Sigmoid colon (tissue), 7 donors: ENCODE measurements around the gene KEAP1. TPM values are rescaled to one million over a fixed set of nuclear protein-coding genes. Genes with fewer than 3 reads are reported as not detected.
"Not testable (repeated sequence)": the region's sequence is repeated elsewhere in the genome, so short reads cannot be mapped to it uniquely, and the experiment has no call there.

Source experiments
- DNase-seq: peaks from one replicate; pipeline ENCODE4 v3.0.0-alpha.2; 2019
- H3K27ac ChIP-seq, 4 donors: fragments of 200-600 bp; sonication (generic); one replicate each; pipeline ENCODE4 v1.5.1; 2016 to 2019; ENCODE audit warnings: mild to moderate bottlenecking in 1 of 4
- H3K27me3 ChIP-seq, 3 donors: fragments of 200-600 bp; sonication (generic); one replicate each; pipeline ENCODE4 v1.5.1; 2019; ENCODE audit warnings: mild to moderate bottlenecking in 1 of 3
- H3K36me3 ChIP-seq, 4 donors: fragments of 200-600 bp; sonication (generic); one replicate each; pipeline ENCODE4 v1.5.1; 2016 to 2019
- H3K4me1 ChIP-seq, 4 donors: fragments of 200-600 bp; sonication (generic); one replicate each; pipeline ENCODE4 v1.5.1; 2017 to 2019
- H3K4me3 ChIP-seq, 4 donors: fragments of 200-600 bp; sonication (generic); one replicate each; pipeline ENCODE4 v1.5.1; 2017 to 2019; ENCODE audit warnings: mild to moderate bottlenecking in 2 of 4, moderate library complexity in 1 of 4
- H3K9me3 ChIP-seq, 4 donors: fragments of 200-600 bp in 3 of 4; sonication (generic) in 3 of 4; one replicate each; pipeline versions ENCODE4 v1.5.1 to v1.6.1; 2013 to 2019
- EP300 ChIP-seq, 4 donors: sonication (generic); formaldehyde crosslinking; IDR thresholded peaks; one replicate each; pipeline ENCODE4 v1.6.1; 2017; ENCODE audit warnings: antibody characterized with exemption in 4 of 4
- POLR2A ChIP-seq, 2 donors: fragments of 450-650 bp; IDR thresholded peaks; one replicate each; pipeline ENCODE4 v1.6.1; 2016; ENCODE audit warnings: antibody characterized with exemption in 2 of 2, mild to moderate bottlenecking in 2 of 2, moderate library complexity in 2 of 2
- POLR2AphosphoS5 ChIP-seq, 4 donors: sonication (generic); formaldehyde crosslinking; IDR thresholded peaks; one replicate each; pipeline ENCODE4 v1.6.1; 2017; ENCODE audit warnings: antibody characterized with exemption in 4 of 4
- WGBS, 2 donors: extraction: QIAGEN DNeasy Blood & Tissue Kit; methylation state at CpG; one replicate each; pipeline ENCODE4 v1.1.7; 2013; 5-methylcytosine and 5-hydroxymethylcytosine counted together
- intact Hi-C: fragments of 100-400 bp; cut with DNase I; formaldehyde crosslinking; loops from one replicate; pipeline ENCODE4 v1.15.1; 2023
- polyA plus RNA-seq, 3 donors: library from polyadenylated mRNA; stranded (reverse); fragments of 200-250 nt; gene quantifications; one replicate each; pipeline ENCODE4 v1.2.3, GENCODE V29; 2013
- total RNA-seq, 4 donors: library from RNA; depleted of rRNA; stranded (reverse); fragments of >200 nt; gene quantifications; one replicate each; pipeline ENCODE4 v1.1.0, GENCODE V29; 2016
- TF ChIP-seq, protein P1 (sequence below), 4 experiments: fragments of 450-650 bp in 3 of 4; fragments of 200-600 bp in 1 of 4; IDR thresholded peaks; one replicate each; pipeline ENCODE4 v1.5.1; 2016 to 2019; ENCODE audit warnings: antibody characterized with exemption in 4 of 4, mild to moderate bottlenecking in 3 of 4, moderate library complexity in 2 of 4
- donor health status: healthy with polysubstance abuse.
- donor health status: Bipolar disorder and iron deficiency.
- donor health status: healthy.

KEAP1 gene
- total RNA-seq = 10 to 100 TPM; 45.4 to 67.8 (median 53.1) TPM
- 10 to 100 TPM; 43.2 to 62.4 (median 50.5) TPM for polyA plus RNA-seq

DNA sequence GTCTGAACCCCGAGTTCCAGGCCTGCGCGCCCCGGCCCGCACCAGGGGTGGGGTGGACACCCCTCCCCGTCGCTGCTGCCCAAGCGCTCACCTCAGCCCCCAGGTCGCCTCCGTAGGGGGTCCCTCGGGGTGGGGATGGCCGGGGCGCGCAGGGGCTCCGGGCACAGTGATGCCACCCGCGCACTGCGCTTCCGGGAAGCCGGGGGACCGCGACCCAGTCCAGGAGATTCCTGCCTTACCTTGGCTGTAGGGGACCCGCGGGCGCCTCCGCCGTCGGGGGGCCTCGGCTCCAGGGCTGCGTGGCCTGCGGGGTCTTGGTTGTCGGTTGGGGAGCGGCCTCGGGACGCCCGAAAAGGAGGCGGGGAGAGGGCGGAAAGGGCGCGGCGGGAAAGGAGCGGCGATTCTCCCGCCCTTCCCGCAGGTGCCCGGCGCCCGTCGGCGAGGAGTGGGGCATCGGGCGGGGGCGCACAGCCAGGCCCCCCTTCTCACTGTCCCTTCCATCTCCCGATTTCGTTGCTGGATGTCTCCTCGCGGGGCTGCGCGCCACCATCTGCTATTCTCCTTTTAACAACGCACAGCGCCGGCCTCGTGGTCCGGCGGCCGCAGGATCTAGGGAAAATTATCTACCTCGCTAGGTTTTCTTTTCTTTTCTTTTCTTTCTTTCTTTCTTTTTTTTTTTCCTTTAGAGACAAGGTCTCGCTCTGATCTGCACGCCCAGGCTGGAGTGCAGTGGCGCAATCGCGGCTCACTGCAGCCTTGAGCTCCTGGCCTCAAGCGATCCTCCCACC, at the start of gene KEAP1:
TSS of gene KEAP1 (minus strand) at position 355 of the 788 bp plus-strand sequence. CDS start 3,323 bp downstream, outside the sequence.
- H3K36me3 ChIP-seq = peaks cover 8 to 19% (median 13%) of the 10 kb centered on the region in 4 donors
- TF ChIP-seq, protein P1, sequence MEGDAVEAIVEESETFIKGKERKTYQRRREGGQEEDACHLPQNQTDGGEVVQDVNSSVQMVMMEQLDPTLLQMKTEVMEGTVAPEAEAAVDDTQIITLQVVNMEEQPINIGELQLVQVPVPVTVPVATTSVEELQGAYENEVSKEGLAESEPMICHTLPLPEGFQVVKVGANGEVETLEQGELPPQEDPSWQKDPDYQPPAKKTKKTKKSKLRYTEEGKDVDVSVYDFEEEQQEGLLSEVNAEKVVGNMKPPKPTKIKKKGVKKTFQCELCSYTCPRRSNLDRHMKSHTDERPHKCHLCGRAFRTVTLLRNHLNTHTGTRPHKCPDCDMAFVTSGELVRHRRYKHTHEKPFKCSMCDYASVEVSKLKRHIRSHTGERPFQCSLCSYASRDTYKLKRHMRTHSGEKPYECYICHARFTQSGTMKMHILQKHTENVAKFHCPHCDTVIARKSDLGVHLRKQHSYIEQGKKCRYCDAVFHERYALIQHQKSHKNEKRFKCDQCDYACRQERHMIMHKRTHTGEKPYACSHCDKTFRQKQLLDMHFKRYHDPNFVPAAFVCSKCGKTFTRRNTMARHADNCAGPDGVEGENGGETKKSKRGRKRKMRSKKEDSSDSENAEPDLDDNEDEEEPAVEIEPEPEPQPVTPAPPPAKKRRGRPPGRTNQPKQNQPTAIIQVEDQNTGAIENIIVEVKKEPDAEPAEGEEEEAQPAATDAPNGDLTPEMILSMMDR (IDR thresholded peaks at IDR 0.05) = no peak
- TF ChIP-seq POLR2AphosphoS5 (IDR thresholded peaks at IDR 0.05) (peak in 1 of 4 donors; percentile 3), EP300 (IDR thresholded peaks at IDR 0.05) (no peak), POLR2A (IDR thresholded peaks at IDR 0.05) (no peak)
- peak within 1 kb of the TSS; percentile 84 to 94 (median 89) for H3K4me3 ChIP-seq
- peak within 1 kb of the TSS; percentile 94 to 99 (median 98) for H3K27ac ChIP-seq
- H3K27me3 ChIP-seq = no peaks in the 10 kb centered on the region
- H3K4me1 ChIP-seq = peaks cover 0 to 48% (median 44%) of the 10 kb centered on the region in 4 donors
- intact Hi-C loops = loop anchor here (2.0 to 5.0 kb wide), 3 partner anchors 39 to 152 kb away; partner anchors contain the start of genes ATG4D, CDKN2D and ILF3
- 3% methylated on average over 73 of the region's 73 CpGs for WGBS, 2 donors
- peak; percentile 69 for DNase-seq
- H3K9me3 ChIP-seq = no peaks in the 10 kb centered on the region

DNA sequence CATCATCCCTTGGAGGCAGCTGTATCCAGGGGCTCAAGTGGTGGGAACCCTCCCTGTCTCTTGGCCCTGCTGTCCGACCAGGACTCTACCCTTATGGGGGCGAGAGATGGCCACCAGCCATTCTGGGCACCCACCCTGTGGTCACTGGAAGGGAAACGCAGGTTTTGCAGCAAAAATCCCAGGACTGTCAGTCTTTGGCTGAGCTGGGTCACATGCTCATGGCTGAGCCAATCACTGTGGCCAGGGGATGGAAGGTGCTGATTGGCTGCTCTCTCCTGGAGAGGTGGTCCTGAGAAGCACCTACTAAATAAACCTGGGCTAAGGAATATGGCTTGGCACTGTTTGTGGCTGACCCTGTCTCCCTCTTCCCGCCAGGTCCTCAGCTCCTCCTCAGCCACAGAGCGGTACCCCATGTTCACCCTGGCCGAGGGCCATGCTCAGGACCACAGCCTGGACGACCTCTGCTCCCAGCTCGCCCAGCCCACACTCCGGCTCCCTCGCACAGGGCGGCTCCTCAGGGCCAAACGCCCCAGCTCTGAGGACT, 49.4 kb upstream of the KEAP1 start:
- no peak for TF ChIP-seq POLR2AphosphoS5 (IDR thresholded peaks at IDR 0.05)
- TF ChIP-seq, protein P1 (IDR thresholded peaks at IDR 0.05) = no peak
- no peak for TF ChIP-seq POLR2A (IDR thresholded peaks at IDR 0.05)
- TF ChIP-seq EP300 (IDR thresholded peaks at IDR 0.05) = no peak
- DNase-seq = no peak
- H3K4me1 ChIP-seq = no peaks in the 10 kb centered on the region
- H3K4me3 ChIP-seq = no peak overlapping the region
- H3K36me3 ChIP-seq = peaks cover 26 to 100% (median 51%) of the 10 kb centered on the region in 4 donors
- no peaks in the 10 kb centered on the region for H3K9me3 ChIP-seq
- intact Hi-C loops = no loop called here
- WGBS, 2 donors = 52 to 76% methylated on average over 12 of the region's 12 CpGs
- no peak overlapping the region for H3K27ac ChIP-seq
- H3K27me3 ChIP-seq = no peaks in the 10 kb centered on the region

DNA sequence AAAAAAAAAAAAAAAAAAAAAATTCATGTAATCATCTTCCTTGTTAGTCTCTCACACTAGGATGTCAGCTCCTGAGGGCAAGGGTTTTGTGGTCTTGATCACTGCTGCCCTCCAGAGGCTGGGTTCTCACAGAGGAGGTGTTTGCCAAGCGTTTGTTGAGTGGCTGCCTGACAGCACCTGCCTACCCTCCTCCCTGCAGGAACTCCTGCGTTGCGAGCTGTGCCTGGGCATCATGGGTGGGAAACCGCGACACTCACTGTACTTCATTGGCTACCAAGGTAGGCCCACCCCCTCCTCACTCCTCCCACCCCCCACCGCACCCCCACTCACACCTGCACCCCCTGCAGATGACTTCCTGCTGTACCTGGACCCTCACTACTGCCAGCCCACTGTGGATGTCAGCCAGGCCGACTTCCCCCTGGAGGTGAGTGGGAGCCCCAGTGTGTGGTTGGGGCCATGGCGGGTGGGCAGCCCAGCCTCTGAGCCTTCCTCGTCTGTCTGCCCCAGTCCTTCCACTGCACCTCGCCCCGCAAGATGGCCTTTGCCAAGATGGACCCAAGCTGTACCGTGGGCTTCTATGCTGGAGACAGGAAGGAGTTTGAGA, 48.6 kb upstream of the KEAP1 start:
- Histone ChIP-seq H3K27me3 (no peaks in the 10 kb centered on the region), H3K4me1 (no peaks in the 10 kb centered on the region), H3K27ac (no peak overlapping the region), H3K36me3 (peaks cover 23 to 100% (median 53%) of the 10 kb centered on the region in 4 donors), H3K4me3 (no peak overlapping the region), H3K9me3 (no peaks in the 10 kb centered on the region)
- intact Hi-C loops = no loop called here
- TF ChIP-seq EP300 (IDR thresholded peaks at IDR 0.05) (no peak), POLR2AphosphoS5 (IDR thresholded peaks at IDR 0.05) (no peak), POLR2A (IDR thresholded peaks at IDR 0.05) (no peak)
- TF ChIP-seq, protein P1 (IDR thresholded peaks at IDR 0.05) = no peak
- WGBS, 2 donors = 89 to 91% methylated on average over 12 of the region's 12 CpGs
- no peak for DNase-seq

DNA sequence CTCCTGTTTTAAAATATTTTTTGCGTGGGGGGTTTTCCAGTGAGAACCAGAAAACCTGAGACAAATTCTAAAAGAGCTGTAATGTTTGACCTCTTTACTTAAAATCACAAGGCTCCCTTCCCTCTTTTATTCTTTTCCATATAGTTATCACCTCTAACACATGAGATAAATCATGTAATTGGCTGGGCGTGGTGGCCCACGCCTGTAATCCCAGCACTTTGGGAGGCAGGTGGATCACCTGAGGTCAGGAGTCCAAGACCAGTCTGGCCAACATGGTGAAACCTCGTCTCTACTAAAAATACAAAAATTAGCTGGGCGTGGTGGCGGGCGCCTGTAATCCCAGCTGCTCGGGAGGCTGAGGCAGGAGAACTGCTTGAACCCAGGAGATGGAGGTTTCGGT, 47.9 kb upstream of the KEAP1 start:
- H3K4me3 ChIP-seq, H3K9me3 ChIP-seq, DNase-seq, H3K27ac ChIP-seq, intact Hi-C loops, H3K4me1 ChIP-seq, H3K27me3 ChIP-seq: not testable (repeated sequence)
- H3K36me3 ChIP-seq = peaks cover 23 to 96% (median 55%) of the 10 kb centered on the region in 4 donors
- 47 to 83% methylated on average over 9 of the region's 9 CpGs for WGBS, 2 donors

DNA sequence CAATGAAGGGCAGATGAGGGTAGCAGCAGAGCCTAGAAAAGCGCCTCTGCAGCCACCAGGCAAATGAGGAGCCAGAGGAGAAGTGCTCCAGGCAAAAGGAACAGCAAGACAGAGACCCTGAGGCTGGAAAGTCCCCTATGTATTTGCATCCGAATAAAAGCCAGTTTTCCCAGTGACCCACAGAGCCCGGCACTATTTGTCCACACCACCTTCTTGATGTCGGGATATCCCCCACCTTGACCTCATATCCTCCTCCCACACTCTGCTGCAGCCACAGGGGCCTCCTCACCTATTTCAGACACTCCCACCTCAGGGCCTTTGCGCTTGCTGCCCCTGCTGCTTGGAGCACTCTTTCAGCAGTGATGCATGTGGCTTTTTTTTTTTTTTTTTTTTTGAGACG, 47.2 kb upstream of the KEAP1 start:
- WGBS, 2 donors = 85 to 94% methylated on average over 6 of the region's 6 CpGs
- H3K36me3 ChIP-seq = peaks cover 23 to 90% (median 55%) of the 10 kb centered on the region in 4 donors
- intact Hi-C loops = no loop called here
- peaks cover 0 to 7% (median 5%) of the 10 kb centered on the region in 4 donors for H3K4me1 ChIP-seq
- H3K4me3 ChIP-seq = no peak overlapping the region
- no peak for DNase-seq
- H3K9me3 ChIP-seq = no peaks in the 10 kb centered on the region
- TF ChIP-seq, protein P1 (IDR thresholded peaks at IDR 0.05) = no peak
- no peak for TF ChIP-seq EP300 (IDR thresholded peaks at IDR 0.05)
- no peak for TF ChIP-seq POLR2A (IDR thresholded peaks at IDR 0.05)
- no peak for TF ChIP-seq POLR2AphosphoS5 (IDR thresholded peaks at IDR 0.05)
- H3K27me3 ChIP-seq = no peaks in the 10 kb centered on the region
- no peak overlapping the region for H3K27ac ChIP-seq
